Thoracic aorta endothelial cell (primary cell): ENCODE data around the gene CXCR3. TPM values are rescaled to one million over a fixed set of nuclear protein-coding genes. Genes with fewer than 3 reads are reported as not detected.

ENCODE experiments used
- total RNA-seq: library from RNA; depleted of rRNA; stranded (reverse); fragments of >200 nt; gene quantifications from 2 replicates; pipeline ENCODE4 v1.2.3, GENCODE V29; 2012

CXCR3 gene
- total RNA-seq, result not detected in 2 replicates

DNA sequence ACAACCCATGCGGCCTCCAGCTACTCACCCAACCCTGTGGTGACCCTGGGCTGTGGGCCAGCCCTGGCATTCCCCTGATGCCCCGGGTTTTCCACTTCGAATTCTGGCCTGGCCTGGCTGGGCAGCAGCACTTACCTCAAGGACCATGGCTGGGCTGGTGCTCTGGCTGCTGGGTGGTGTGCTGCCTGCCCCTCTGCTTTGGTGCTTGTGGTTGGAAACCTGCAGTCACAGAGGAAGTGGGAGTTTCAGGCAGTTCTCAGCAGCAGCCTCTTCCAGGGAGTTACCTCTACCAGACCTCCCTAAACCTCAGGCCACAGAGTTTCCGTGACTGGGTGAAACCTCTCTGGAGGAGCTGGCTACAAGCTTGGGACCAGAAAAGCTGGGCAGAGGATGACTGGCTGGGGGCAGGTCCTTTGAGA is at the start of gene CXCR3:
CXCR3 (minus strand) TSS at position 209 of the 419 bp plus-strand sequence; CDS start at position 147, 62 bp downstream.

DNA sequence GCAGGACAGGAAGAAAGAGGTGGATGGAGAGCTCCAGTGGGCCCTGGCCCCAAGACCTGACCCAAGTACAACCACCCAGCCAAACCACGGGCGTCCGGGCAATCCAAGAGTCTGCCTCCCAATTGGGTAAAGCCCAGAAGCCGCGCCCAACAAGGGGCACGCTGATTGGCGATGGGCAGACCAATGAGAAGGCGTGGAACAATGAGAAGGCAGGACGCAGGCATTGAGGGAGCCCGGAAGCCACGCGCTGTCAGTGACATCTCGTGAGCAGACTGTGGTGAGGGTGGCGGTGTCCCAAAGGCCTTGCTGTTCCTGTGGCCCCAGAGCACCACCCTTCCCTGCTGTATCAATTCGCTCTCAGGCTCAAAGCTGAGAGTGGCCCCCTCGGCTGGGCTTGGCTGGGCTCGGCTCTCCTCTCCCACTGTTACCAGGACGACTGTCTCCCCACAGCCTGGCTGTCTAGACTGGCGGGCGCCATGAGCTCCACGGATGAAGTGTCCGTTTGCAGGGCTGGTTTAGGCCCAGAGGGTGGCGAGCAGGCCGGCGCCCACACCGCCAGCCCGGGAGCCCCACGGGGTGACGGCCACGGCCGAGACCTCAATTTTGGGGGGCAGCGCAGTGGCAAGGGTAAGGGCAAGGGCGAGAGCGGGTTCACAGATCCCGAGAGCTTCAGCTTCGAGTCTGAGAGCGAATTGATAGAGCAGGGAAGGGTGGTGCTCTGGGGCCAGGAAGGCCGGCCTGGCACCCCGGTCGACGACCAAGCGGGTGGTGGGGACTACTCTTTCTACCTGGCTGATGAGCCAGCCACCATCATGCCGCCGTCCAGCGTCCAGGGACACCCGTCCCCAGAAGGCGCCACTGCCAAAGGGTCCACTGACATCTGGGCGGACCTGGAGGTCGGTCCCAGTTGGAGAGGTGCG is 49.3 kb upstream of the CXCR3 start, which contains the start of gene LOC101059915:
LOC101059915 (plus strand) TSS at position 219 of the 920 bp plus-strand sequence.

DNA sequence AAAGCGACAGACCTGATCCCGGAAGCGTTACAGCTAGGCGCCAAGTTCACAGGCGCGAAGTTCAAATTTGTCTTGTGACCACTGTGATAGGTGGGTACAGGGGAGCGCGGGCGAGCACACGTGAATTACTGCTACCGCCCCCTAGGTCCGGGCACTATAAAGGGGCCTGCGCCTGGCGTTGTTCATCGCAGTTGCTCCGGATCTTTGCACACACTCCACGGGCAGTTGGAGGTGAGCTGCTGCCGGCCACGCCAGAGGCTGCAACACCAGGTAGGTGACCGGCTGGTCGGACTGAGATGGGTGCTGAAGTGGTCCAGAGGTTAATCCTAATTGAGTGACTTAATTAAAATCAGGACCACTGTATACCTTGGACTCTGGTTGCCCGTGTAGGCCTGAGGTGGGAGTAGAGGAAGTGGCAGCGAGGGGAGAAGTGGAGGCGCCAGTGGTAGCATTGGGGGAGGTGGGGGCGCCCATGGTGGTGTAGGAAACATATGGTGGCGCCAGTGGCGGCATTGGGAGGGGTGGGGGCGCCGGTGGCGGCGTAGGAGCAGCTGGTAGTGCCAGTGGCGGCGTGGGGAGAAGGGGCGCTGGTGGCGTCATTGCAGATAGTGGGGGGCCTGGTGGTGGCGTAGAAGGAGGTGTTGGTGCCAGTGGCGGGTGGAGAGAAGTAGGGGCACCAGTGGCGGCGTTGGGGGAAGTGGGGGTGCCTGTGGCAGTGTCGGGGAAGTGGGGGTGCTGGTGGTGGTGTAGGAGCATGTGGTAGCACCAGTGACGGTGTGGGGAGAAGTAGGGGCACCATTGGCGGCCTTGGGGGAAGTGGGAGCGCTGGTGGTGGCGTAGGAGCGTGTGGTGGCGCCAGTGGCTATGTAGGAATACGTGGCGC is 39.8 kb downstream of the CXCR3 start, which contains the start of gene GCNA:
GCNA (plus strand) TSS at position 185 of the 883 bp plus-strand sequence. CDS start 2,385 bp downstream, outside the sequence.

Other genes starting within 250 kb of the CXCR3 start
- 180 and 189 TPM in 2 replicates for gene OGT, start 85.4 kb downstream of the CXCR3 start, total RNA-seq
- 1.7 and 1.9 TPM in 2 replicates for gene GCNA, start 40.1 kb downstream of the CXCR3 start, total RNA-seq
- gene CXorf49, start 99.8 kb upstream of the CXCR3 start, total RNA-seq, result not detected in 2 replicates
- not detected in 2 replicates for gene CXorf49B, start 144.8 kb upstream of the CXCR3 start, total RNA-seq